HG02981 (cell line): Measurements from ENCODE around the gene ADAMTS12.

Experiments
- ATAC-seq: cut with Tn5 transposase; IDR thresholded peaks from one replicate; pipeline ENCODE4 v1.9.1; 2021; ENCODE audit warnings: mild to moderate bottlenecking, moderate library complexity; ENCODE audit not compliant: unreplicated experiment

Gene ADAMTS12

GRCh38 chr5:33659526-33660169 lies 232.1 kb downstream of the ADAMTS12 start:
- no peak for ATAC-seq

GRCh38 chr5:33657804-33658440 lies 233.9 kb downstream of the ADAMTS12 start:
- ATAC-seq: no peak

- no peak for ATAC-seq
Measured at GRCh38 chr5:33657176-33657575, 234.6 kb downstream of the ADAMTS12 start.

GRCh38 chr5:33650911-33651310 lies 240.9 kb downstream of the ADAMTS12 start:
- no peak for ATAC-seq

- no peak for ATAC-seq
Measured at GRCh38 chr5:33649549-33650482, 242.0 kb downstream of the ADAMTS12 start.

- ATAC-seq: peak; percentile 64
Measured at GRCh38 chr5:33641744-33642505, 249.9 kb downstream of the ADAMTS12 start.

GRCh38 chr5:33639474-33639873 lies 252.3 kb downstream of the ADAMTS12 start:
- no peak for ATAC-seq

- no peak for ATAC-seq
Measured at GRCh38 chr5:33637011-33637410, 254.8 kb downstream of the ADAMTS12 start.

- no peak for ATAC-seq
Measured at GRCh38 chr5:33635582-33635981, 256.2 kb downstream of the ADAMTS12 start.

GRCh38 chr5:33633699-33634098 lies 258.1 kb downstream of the ADAMTS12 start:
- no peak for ATAC-seq

- ATAC-seq: peak; percentile 97
Measured at GRCh38 chr5:33631786-33632185, 260.0 kb downstream of the ADAMTS12 start.

- ATAC-seq: no peak
Measured at GRCh38 chr5:33631139-33631538, 260.7 kb downstream of the ADAMTS12 start.

GRCh38 chr5:33629999-33630398 lies 261.8 kb downstream of the ADAMTS12 start:
- no peak for ATAC-seq

- no peak for ATAC-seq
Measured at GRCh38 chr5:33628796-33629195, 263.0 kb downstream of the ADAMTS12 start.

GRCh38 chr5:33621514-33621913 lies 270.3 kb downstream of the ADAMTS12 start:
- ATAC-seq: no peak

- no peak for ATAC-seq
Measured at GRCh38 chr5:33614039-33614438, 277.8 kb downstream of the ADAMTS12 start.

- ATAC-seq: no peak
Measured at GRCh38 chr5:33612386-33612785, 279.4 kb downstream of the ADAMTS12 start.

GRCh38 chr5:33611877-33612276 lies 279.9 kb downstream of the ADAMTS12 start:
- ATAC-seq: no peak

GRCh38 chr5:33608344-33609041 lies 283.3 kb downstream of the ADAMTS12 start:
- ATAC-seq: no peak

- no peak for ATAC-seq
Measured at GRCh38 chr5:33604503-33604902, 287.3 kb downstream of the ADAMTS12 start.
